ENCODE measurements around the gene DENND1B.
"Not testable (repeated sequence)": the region's sequence is repeated elsewhere in the genome, so short reads cannot be mapped to it uniquely, and the experiment has no call there.

The DENND1B gene

DNA sequence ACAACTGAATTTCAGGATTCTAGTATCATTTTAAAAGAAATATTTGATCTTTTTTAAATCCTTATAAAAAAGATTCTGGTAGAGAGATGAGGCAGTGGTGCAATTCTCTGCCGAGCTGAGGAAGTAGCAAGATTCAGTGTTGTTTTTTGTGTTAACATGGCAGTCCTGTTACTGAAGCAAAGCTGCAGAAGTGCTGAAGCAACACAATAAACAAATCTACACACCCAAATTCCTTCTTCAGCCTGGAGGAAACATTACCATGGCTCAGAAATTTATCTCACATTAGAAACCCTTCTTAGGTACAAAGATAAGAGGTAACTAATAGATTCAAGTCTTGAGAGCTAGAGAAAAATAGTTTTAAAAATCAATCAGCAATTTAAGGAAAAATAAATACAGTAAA, 216.0 kb downstream of the DENND1B start:
- DNase-seq (ENCODE audit: low read depth in 2 of 2) = no peak

DNA sequence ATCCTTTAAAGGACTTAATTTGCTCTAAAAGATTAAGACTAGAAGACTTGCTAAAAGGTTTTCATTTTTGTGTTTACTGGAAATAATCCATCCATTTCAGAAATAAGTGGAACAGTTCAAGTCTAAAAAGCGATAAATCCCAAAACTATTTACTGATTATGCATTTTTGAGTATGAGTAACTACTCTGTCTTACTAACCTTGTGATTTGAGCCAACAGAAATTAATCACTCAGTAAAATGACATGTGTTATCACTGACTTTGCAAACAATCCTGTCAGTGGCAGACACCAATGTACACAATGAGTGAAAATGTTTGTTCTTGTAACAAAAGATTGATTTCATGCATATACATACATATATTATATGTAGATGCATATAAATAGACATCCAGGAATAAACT, 218.0 kb downstream of the DENND1B start:
- DNase-seq (ENCODE audit: low read depth in 2 of 2) = no peak

GRCh38 chr1:197553281-197553680, 222.0 kb downstream of the DENND1B start:
- DNase-seq (ENCODE audit: low read depth in 2 of 2) = no peak

- DNase-seq (ENCODE audit: low read depth in 2 of 2) = no peak
These were observed 228.3 kb downstream of the DENND1B start for GRCh38 chr1:197546989-197547388.

GRCh38 chr1:197544553-197544952, 230.7 kb downstream of the DENND1B start:
- DNase-seq (ENCODE audit: low read depth in 2 of 2) = no peak

GRCh38 chr1:197544130-197544529, 231.2 kb downstream of the DENND1B start:
- no peak for DNase-seq (ENCODE audit: low read depth in 2 of 2)

GRCh38 chr1:197541411-197541810, 233.9 kb downstream of the DENND1B start:
- no peak for DNase-seq (ENCODE audit: low read depth in 2 of 2)

DNA sequence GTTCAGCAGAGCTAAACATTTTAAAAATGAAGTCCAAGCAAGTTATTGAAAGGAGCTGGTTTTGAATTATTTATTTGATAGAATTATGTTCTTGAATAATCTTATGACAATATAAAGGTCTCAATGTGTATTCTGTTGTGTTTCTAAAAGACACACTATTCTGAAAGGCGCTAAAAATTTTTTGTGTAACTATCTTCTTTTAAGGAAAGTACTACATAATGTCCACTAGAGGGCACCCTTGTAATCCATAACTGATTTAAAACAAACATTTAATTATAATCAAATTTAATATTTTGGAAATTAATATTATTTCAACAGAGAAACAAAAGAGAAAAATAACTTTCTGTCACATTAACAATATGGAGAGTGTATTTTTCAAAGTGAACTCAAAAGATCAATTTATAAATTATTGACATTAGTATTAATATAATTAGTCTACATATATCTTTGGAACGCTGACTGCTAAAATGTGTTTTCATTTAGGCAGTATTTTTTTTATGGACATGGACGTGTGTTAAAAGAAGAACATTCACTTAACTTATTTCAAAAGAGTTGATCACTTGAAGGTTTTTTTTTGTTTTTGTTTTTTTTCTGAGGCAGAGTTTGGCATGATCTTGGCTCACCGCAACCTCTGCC, 248.4 kb downstream of the DENND1B start:
- DNase-seq (ENCODE audit: low read depth in 2 of 2) = no peak

- DNase-seq (ENCODE audit: low read depth in 2 of 2) = peak in 1 of 2 donors; percentile 22
These were observed 254.1 kb downstream of the DENND1B start for GRCh38 chr1:197521118-197521739.

GRCh38 chr1:197519741-197520334, 255.4 kb downstream of the DENND1B start:
- no peak for DNase-seq (ENCODE audit: low read depth in 2 of 2)

DNA sequence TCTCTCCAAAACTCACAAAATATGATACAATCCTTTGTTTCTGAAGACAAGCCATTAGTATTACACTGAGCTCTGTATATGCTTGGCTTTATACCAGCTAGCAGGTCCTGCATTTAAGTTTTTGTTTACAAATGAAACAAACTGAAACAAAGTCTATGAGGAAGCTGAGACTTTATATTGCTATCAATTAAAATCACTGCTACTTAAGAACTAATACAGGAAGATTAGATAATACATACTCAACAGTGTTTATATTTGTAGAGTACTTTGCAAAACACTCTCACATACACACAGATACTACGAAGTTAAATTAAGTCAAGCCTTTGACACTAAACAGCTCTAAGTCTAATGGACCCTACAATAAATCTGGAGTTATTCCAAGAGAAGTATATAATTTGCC, 259.9 kb downstream of the DENND1B start:
- no peak for DNase-seq (ENCODE audit: low read depth in 2 of 2)

DNA sequence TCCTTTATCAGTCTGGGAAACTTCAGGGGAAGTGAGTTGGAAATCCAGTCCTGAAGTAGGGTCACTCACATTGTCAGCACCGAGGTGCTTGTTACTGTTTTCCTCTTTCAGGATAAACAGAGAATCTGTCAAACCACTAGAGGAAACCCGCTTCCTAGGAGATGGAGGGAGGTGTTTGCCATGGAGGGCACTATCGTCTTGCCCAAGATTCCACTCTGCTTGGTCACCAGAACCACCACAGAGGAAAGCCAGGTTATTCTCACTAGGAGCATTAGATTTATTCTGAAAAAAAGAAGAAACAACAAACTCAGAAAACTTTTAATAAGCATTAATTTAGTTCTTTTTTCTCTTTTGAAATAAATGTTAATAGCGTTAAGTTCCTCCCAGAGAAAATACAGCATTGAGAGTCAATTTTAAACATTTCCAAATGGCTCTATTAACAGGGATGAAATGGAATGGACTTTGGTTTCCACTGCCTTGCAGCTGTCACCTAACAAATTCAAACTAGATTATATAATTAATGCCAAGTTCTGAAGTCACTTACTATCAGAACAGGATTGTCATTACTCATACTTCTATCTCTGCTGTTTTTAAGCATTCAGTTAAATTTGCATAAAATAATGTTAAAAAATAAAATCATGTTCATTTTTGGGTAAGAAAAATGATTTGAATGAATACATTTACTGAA, 264.4 kb downstream of the DENND1B start:
- DNase-seq (ENCODE audit: low read depth in 2 of 2) = no peak

DNA sequence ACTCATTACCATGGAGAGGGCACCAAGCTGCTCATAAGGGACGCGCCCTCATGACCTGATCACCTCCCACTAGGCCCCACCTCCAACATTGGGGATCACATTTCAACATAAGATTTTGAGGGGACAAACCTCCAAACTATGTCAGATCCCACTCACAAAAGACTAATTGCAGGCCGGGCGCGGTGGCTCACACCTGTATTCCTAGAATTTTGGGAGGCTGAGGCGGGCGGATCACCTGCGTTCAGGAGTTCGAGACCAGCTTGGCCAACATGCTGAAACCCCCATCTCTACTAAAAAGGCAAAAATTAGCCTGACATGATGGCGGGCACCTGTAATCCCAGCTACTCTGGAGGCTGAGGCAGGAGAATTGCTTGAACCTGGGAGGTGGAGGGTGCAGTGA, 278.6 kb downstream of the DENND1B start:
- DNase-seq (ENCODE audit: low read depth in 2 of 2) = no peak

- DNase-seq (ENCODE audit: low read depth in 2 of 2) = not testable (repeated sequence)
These were observed 283.8 kb downstream of the DENND1B start for GRCh38 chr1:197491505-197491904.

GRCh38 chr1:197486946-197487345, 288.3 kb downstream of the DENND1B start:
- DNase-seq (ENCODE audit: low read depth in 2 of 2) = no peak

- no peak for DNase-seq (ENCODE audit: low read depth in 2 of 2)
These were observed 289.5 kb downstream of the DENND1B start for GRCh38 chr1:197485790-197486189.

- no peak for DNase-seq (ENCODE audit: low read depth in 2 of 2)
These were observed 294.2 kb downstream of the DENND1B start for GRCh38 chr1:197481101-197481500.

GRCh38 chr1:197480446-197480845, 294.8 kb downstream of the DENND1B start:
- no peak for DNase-seq (ENCODE audit: low read depth in 2 of 2)

- DNase-seq (ENCODE audit: low read depth in 2 of 2) = no peak
These were observed 303.1 kb downstream of the DENND1B start for GRCh38 chr1:197472141-197472540.

GRCh38 chr1:197471248-197471985, 303.9 kb downstream of the DENND1B start:
- DNase-seq (ENCODE audit: low read depth in 2 of 2) = no peak

GRCh38 chr1:197470330-197470729, 304.9 kb downstream of the DENND1B start:
- no peak for DNase-seq (ENCODE audit: low read depth in 2 of 2)

GRCh38 chr1:197469620-197470210, 305.6 kb downstream of the DENND1B start:
- DNase-seq (ENCODE audit: low read depth in 2 of 2) = no peak
